Astrocyte (in vitro differentiated cells and primary cell): ENCODE results near the gene KIAA0513. TPM values are rescaled to one million over a fixed set of nuclear protein-coding genes. Genes with fewer than 3 reads are reported as not detected.

ENCODE experiments used
- DNase-seq: peaks from one replicate; pipeline ENCODE4 v3.0.0-alpha.2; 2010; ENCODE audit warnings: low read depth
- FAIRE-seq: peaks from 2 replicates; lab custom pipeline; 2011; peaks lifted over from hg19 to GRCh38; lab: Jason Lieb, UNC
- H2AFZ ChIP-seq: 2 replicates; pipeline ENCODE4 v1.6.0; 2012; ENCODE audit warnings: low read depth, low read length, inconsistent platforms
- H3K27ac ChIP-seq: 2 replicates; pipeline ENCODE4 v1.5.1; 2011; ENCODE audit warnings: low read depth, low read length, inconsistent platforms
- H3K27me3 ChIP-seq: 2 replicates; pipeline ENCODE4 v1.6.0; 2011; ENCODE audit warnings: low read length, inconsistent platforms; ENCODE audit not compliant: insufficient read depth
- H3K36me3 ChIP-seq: 2 replicates; pipeline ENCODE4 v1.5.1; 2011; ENCODE audit warnings: low read length, inconsistent platforms; ENCODE audit not compliant: insufficient read depth
- H3K4me1 ChIP-seq: 2 replicates; pipeline ENCODE4 v1.5.1; 2011; ENCODE audit warnings: low read length, inconsistent platforms; ENCODE audit not compliant: insufficient read depth
- H3K4me2 ChIP-seq: 2 replicates; pipeline ENCODE4 v1.6.0; 2012; ENCODE audit warnings: low read length, inconsistent platforms
- H3K4me3 ChIP-seq: 2 replicates; pipeline ENCODE4 v1.5.1; 2011; ENCODE audit warnings: low read depth, mild to moderate bottlenecking, low read length, inconsistent platforms; ENCODE audit not compliant: insufficient read depth
- H3K79me2 ChIP-seq: 2 replicates; pipeline ENCODE4 v1.6.0; 2012; ENCODE audit warnings: mild to moderate bottlenecking, low read length, inconsistent platforms; ENCODE audit not compliant: insufficient read depth
- H3K9ac ChIP-seq: 2 replicates; pipeline ENCODE4 v1.6.0; 2012; ENCODE audit warnings: mild to moderate bottlenecking, low read length, inconsistent platforms
- H3K9me3 ChIP-seq: 2 replicates; pipeline ENCODE4 v1.5.1; 2012; ENCODE audit warnings: low read depth, mild to moderate bottlenecking, low read length, inconsistent platforms; ENCODE audit not compliant: insufficient read depth
- H4K20me1 ChIP-seq: 2 replicates; pipeline ENCODE4 v1.6.0; 2012; ENCODE audit warnings: low read length, inconsistent platforms; ENCODE audit not compliant: insufficient read depth
- H3K27ac Mint-ChIP-seq: one replicate; pipeline ENCODE4 v1.8.0; 2021; ENCODE audit warnings: mild to moderate bottlenecking, mixed read lengths; ENCODE audit not compliant: unreplicated experiment
- H3K27me3 Mint-ChIP-seq: one replicate; pipeline ENCODE4 v1.8.0; 2021; ENCODE audit warnings: low read depth, mixed read lengths; ENCODE audit not compliant: unreplicated experiment
- H3K36me3 Mint-ChIP-seq: one replicate; pipeline ENCODE4 v1.8.0; 2021; ENCODE audit warnings: low read depth, mixed read lengths; ENCODE audit not compliant: unreplicated experiment
- H3K4me1 Mint-ChIP-seq: one replicate; pipeline ENCODE4 v1.8.0; 2021; ENCODE audit warnings: low read depth, mixed read lengths; ENCODE audit not compliant: unreplicated experiment
- H3K4me3 Mint-ChIP-seq: one replicate; pipeline ENCODE4 v1.8.0; 2021; ENCODE audit warnings: mild to moderate bottlenecking, moderate library complexity, mixed read lengths; ENCODE audit not compliant: unreplicated experiment
- H3K9me3 Mint-ChIP-seq: one replicate; pipeline ENCODE4 v1.8.0; 2021; ENCODE audit warnings: mild to moderate bottlenecking, mixed read lengths; ENCODE audit not compliant: unreplicated experiment
- CTCF ChIP-seq: IDR thresholded peaks from 2 replicates; pipeline ENCODE4 v1.5.1; 2011; ENCODE audit warnings: low read depth, mild to moderate bottlenecking, inconsistent platforms, low read length, moderate library complexity; ENCODE audit not compliant: insufficient read depth
- EZH2 ChIP-seq: IDR thresholded peaks from 2 replicates; pipeline ENCODE4 v1.6.1; 2012; ENCODE audit warnings: mild to moderate bottlenecking, low read length, inconsistent platforms; ENCODE audit not compliant: insufficient read depth
- total RNA-seq: library from RNA; stranded (reverse); gene quantifications from 2 replicates; pipeline ENCODE4 v1.2.1, GENCODE V29; 2021

Gene KIAA0513
- total RNA-seq, 1 donor from 2014 or later: 7.5 TPM

GRCh38 chr16:85046931-85047866 lies 19.6 kb downstream of the KIAA0513 start:
- no peak overlapping the region for H3K27ac ChIP-seq
- Mint-ChIP-seq H3K4me3 (no peak overlapping the region), H3K9me3 (peaks cover 2% of the 10 kb centered on the region), H3K27me3 (peaks cover 12% of the 10 kb centered on the region), H3K36me3 (peaks cover 5% of the 10 kb centered on the region), H3K27ac (no peak overlapping the region), H3K4me1 (peaks cover 5% of the 10 kb centered on the region)
- peaks cover 7% of the 10 kb centered on the region for H3K4me1 ChIP-seq
- TF ChIP-seq EZH2 (no peak), CTCF (no peak)
- no peak overlapping the region for H3K4me3 ChIP-seq
- no peak overlapping the region for H3K9ac ChIP-seq
- no peak for FAIRE-seq
- H3K4me2 ChIP-seq: no peak overlapping the region
- peaks cover 29% of the 10 kb centered on the region for H4K20me1 ChIP-seq
- no peaks in the 10 kb centered on the region for H3K79me2 ChIP-seq
- H2AFZ ChIP-seq: no peak overlapping the region
- DNase-seq: no peak
- H3K27me3 ChIP-seq: peaks cover 9% of the 10 kb centered on the region
- H3K36me3 ChIP-seq: no peaks in the 10 kb centered on the region
- H3K9me3 ChIP-seq: no peaks in the 10 kb centered on the region

- H3K79me2 ChIP-seq: no peaks in the 10 kb centered on the region
- no peak for FAIRE-seq
- H3K4me1 Mint-ChIP-seq: peaks cover 5% of the 10 kb centered on the region
These were observed 20.4 kb downstream of the KIAA0513 start for GRCh38 chr16:85047867-85048455.

More at GRCh38 chr16:85047867-85048455, 20.4 kb downstream of the KIAA0513 start:
- H3K4me3 ChIP-seq: no peak overlapping the region
- H3K9ac ChIP-seq: no peak overlapping the region
- no peak overlapping the region for H3K4me3 Mint-ChIP-seq
- DNase-seq: no peak
- peaks cover 26% of the 10 kb centered on the region for H4K20me1 ChIP-seq
- H2AFZ ChIP-seq: no peak overlapping the region
- peaks cover 12% of the 10 kb centered on the region for H3K27me3 Mint-ChIP-seq
- H3K9me3 ChIP-seq: no peaks in the 10 kb centered on the region
- H3K4me2 ChIP-seq: no peak overlapping the region
- H3K27ac Mint-ChIP-seq: no peak overlapping the region
- peaks cover 4% of the 10 kb centered on the region for H3K27me3 ChIP-seq
- no peak overlapping the region for H3K27ac ChIP-seq
- peaks cover 2% of the 10 kb centered on the region for H3K9me3 Mint-ChIP-seq
- H3K4me1 ChIP-seq: peaks cover 7% of the 10 kb centered on the region
- no peaks in the 10 kb centered on the region for H3K36me3 ChIP-seq
- peaks cover 5% of the 10 kb centered on the region for H3K36me3 Mint-ChIP-seq
- TF ChIP-seq EZH2 (no peak), CTCF (no peak)
